HG03139 (cell line): ENCODE measurements around the gene GOLGA6C.
"Not testable (repeated sequence)": the region's sequence is repeated elsewhere in the genome, so short reads cannot be mapped to it uniquely, and the experiment has no call there.

Experiments
- ATAC-seq: cut with Tn5 transposase; IDR thresholded peaks from one replicate; pipeline ENCODE4 v1.9.1; 2021; ENCODE audit not compliant: unreplicated experiment

Gene GOLGA6C

GRCh38 chr15:75252285-75252684 lies 5.8 kb upstream of the GOLGA6C start:
- ATAC-seq: not testable (repeated sequence)

GRCh38 chr15:75258620-75259343 lies 648 bp downstream of the GOLGA6C start:
- not testable (repeated sequence) for ATAC-seq

GRCh38 chr15:75259873-75260272 lies 1.7 kb downstream of the GOLGA6C start:
- not testable (repeated sequence) for ATAC-seq

DNA sequence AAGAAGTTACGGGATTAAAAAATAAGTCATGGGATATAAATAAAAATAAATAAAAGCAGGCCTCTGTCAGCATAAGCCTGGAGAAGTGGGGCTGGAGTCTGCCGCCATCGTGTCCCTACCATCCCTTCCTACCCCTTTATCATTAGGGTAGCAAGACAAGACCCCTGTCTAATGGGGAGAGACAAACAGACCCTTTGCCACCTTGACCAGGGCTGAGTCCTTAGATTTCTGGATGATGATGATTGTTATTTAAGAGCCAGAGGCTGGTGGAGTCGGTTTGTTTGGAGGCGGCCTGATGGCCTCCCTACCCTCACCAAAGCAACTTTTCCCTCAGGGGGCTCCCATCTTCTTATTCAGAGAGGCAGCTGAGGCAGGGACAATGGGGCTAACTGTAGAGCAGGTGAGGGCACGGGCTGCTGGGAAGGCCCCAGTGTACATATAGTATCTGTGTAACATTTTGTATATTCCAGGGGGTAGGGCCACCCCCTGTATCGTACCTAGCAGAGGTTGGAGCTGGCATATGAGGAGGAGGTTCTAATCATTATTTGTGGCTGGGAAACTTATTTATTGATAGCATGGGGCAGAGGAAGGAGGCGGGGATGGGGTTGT lies 15.7 kb downstream of the GOLGA6C start:
- ATAC-seq: not testable (repeated sequence)

- ATAC-seq: not testable (repeated sequence)
Measured at GRCh38 chr15:75274509-75275107, 16.5 kb downstream of the GOLGA6C start.

- ATAC-seq: not testable (repeated sequence)
Measured at GRCh38 chr15:75275617-75276016, 17.5 kb downstream of the GOLGA6C start.

GRCh38 chr15:75278497-75278896 lies 20.4 kb downstream of the GOLGA6C start:
- not testable (repeated sequence) for ATAC-seq

GRCh38 chr15:75282572-75282971 lies 24.4 kb downstream of the GOLGA6C start, which contains the start of gene GOLGA6D:
Gene GOLGA6D, plus strand, starts transcription at chr15:75282835. Its CDS starts 41 bp downstream, at chr15:75282876.
- ATAC-seq: not testable (repeated sequence)

DNA sequence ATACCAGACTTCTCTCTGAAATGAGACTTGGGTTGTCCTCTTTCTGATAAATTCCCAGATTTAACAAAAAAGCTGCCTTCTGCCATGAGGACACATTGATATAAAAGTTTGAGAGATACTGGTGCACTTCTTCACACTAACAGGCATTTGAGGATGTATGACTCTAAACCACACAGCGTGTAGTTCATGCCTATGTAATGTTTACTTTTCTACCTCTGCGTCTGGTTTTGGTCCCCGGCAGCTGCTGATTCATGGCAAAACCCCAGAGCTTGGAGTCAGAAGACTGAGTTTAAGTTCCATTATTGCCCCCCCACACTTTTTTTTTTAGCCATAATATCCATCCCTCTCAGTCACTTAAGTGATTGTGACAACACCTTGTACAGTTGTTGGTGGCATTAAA lies 26.0 kb downstream of the GOLGA6C start:
- not testable (repeated sequence) for ATAC-seq

DNA sequence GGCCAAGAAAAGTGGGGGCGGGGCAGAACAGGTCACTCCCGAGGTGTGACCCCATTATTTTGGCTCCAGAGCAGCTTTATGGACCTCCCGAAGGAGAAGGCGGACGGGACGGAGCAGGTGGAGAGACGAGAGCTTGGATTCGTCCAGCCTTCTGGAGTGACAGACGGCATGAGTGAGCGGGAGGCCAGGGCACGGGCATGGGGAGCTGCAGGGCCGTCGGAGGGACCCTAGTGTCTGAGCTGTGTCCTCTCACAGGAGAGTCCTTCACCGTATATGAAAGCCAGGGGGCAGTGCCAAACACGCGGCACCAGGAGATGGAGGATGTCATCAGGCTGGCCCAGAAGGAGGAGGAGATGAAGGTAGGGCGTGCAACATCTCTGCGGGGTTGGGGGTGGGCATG lies 35.5 kb downstream of the GOLGA6C start:
- not testable (repeated sequence) for ATAC-seq

DNA sequence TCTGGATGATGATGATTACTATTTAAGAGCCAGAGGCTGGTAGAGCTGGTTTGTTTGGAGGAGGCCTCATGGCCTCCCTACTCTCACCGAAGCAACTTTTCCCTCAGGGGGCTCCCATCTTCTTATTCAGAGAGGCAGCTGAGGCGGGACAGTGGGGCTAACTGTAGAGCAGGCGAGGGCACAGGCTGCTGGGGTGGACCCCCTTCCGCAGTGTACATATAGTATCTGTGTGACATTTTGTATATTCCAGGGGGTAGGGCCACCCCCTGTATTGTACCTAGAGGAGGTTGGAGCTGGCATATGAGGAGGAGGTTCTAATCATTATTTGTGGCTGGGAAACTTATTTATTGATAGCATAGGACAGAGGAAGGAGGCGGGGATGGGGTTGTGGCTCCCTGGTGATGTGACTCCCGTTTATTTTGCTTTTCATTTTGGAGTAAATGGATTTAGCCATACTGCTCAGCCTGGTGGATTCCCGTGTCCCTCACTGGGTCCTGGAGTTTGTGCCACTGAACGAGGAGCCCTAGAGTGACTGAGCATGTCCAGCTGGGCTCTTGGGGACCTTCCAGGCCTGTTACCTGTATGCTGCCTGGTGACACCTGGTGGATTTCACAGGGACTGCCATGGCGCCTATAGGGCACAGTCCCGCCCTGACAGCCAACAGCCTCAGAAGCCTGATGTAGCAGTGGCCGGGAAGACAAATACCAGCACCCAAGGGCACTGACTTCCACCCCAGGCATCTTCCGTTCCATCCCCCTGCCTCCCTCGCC lies 40.6 kb downstream of the GOLGA6C start:
- not testable (repeated sequence) for ATAC-seq

DNA sequence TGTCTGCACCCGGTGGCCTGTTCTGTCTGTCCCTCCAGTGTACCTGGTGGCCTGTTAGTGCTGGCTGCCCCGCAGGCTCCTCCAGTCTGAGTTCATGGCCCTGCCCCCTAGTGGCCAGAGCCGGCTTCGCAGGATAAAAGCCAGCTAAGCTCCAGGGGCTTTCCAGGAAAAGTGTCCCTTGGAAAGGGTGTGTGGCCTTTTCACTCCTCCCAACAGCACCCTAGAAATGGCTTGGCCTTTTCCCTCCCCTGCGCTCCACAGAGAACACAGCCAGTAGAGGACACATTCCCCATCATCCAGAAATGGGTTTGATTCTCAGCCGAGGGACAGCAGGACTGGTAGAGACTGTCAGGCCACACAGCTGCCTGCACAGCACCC lies 41.2 kb downstream of the GOLGA6C start:
- not testable (repeated sequence) for ATAC-seq

GRCh38 chr15:75300026-75300425 lies 41.9 kb downstream of the GOLGA6C start:
- not testable (repeated sequence) for ATAC-seq

DNA sequence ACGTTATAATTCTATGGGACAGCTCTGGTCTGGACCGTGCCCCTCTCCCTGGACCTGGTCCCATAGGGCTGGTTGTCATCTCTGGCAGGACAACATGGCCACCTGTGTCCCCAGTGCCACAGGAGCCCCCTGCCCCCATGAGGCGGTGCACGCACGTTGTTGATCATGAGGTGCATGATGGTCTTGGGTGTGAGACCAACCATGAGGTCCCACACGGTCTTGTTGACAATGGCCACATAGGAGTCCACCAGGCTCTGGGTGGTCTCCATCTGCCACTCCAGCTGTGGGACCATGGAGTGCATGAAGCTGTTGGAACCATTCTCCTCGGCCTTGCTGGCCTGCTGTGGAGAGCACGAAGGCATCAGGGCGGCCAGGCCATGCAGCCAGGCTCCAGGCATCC lies 44.2 kb downstream of the GOLGA6C start:
- ATAC-seq: no peak

DNA sequence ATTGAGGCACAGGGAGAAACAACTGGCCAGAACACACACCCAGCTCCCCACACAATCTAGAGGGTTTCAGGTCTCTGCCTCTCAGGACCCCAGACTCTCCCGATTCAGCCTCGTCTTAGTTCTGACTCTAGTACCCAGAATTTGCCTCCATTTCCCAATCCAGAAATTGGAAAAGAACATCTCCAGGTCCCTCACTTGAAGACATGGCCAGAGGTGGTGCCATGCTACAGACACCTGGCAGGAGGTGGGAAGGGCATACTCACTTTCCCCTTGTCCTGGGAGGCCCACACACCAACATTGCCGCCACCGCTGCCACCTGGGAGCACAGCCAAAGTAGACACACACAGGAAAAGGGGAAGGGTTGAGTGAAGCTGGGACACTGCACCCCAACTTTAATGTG lies 44.6 kb downstream of the GOLGA6C start:
- ATAC-seq: not testable (repeated sequence)

GRCh38 chr15:75306188-75306587 lies 48.1 kb downstream of the GOLGA6C start:
- ATAC-seq: no peak

GRCh38 chr15:75307778-75308390 lies 49.8 kb downstream of the GOLGA6C start:
- ATAC-seq: no peak

- no peak for ATAC-seq
Measured at GRCh38 chr15:75309711-75310110, 51.6 kb downstream of the GOLGA6C start.

DNA sequence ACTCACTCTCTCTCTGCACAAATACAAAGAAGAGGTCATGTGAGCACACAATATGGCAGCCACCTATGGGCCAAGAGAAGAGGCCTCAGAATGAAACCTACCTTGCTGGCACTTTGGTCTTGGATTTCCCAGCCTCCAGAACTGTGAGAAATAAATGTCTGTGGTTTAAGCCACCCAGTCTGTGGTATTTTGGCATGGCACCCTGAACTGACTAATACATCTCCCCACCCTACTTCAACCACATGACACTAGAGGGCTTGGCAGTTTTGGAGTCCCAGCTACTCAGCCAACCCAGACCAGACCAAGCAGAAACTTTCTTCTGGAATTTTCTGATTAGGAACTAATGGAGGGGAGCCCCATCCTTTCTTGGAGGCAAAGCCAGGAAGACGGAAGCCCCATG lies 54.4 kb downstream of the GOLGA6C start:
- not testable (repeated sequence) for ATAC-seq

- ATAC-seq: no peak
Measured at GRCh38 chr15:75313116-75313845, 55.1 kb downstream of the GOLGA6C start.
